Neural cell (in vitro differentiated cells): ENCODE measurements around the gene CARMIL1. TPM values are rescaled to one million over a fixed set of nuclear protein-coding genes. Genes with fewer than 3 reads are reported as not detected.

Experiments used
- H2AFZ ChIP-seq: fragments of 200-600, 300-800 bp; sonication (generic), shearing (Covaris generic); 2 replicates; pipeline ENCODE4 v1.6.0; 2014; ENCODE audit warnings: low read depth, mild to moderate bottlenecking, antibody characterized with exemption, low read length, moderate library complexity
- H3F3A ChIP-seq: fragments of 200-600 bp; shearing (Covaris generic); 2 replicates; pipeline ENCODE4 v1.6.1; 2016; ENCODE audit warnings: mild to moderate bottlenecking, moderate library complexity, mixed read lengths, antibody characterized with exemption, low read length; ENCODE audit not compliant: insufficient read depth, poor library complexity, severe bottlenecking
- H3K27ac ChIP-seq: fragments of 200-600, 300-800 bp; sonication (generic), shearing (Covaris generic); 2 replicates; pipeline ENCODE4 v1.5.1; 2014; ENCODE audit warnings: mild to moderate bottlenecking, low read length, moderate library complexity
- H3K27me3 ChIP-seq: fragments of 300-800, 200-600 bp; sonication (generic), shearing (Covaris generic); 2 replicates; pipeline ENCODE4 v1.6.0; 2014; ENCODE audit warnings: mild to moderate bottlenecking, low read depth, low read length, moderate library complexity; ENCODE audit not compliant: insufficient read depth
- H3K36me3 ChIP-seq: fragments of 300-800, 200-600 bp; sonication (generic), shearing (Covaris generic); 2 replicates; pipeline ENCODE4 v1.5.1; 2014; ENCODE audit warnings: mild to moderate bottlenecking, antibody characterized with exemption, low read length, moderate library complexity; ENCODE audit not compliant: insufficient read depth
- H3K4me2 ChIP-seq: fragments of 300-800, 200-600 bp; sonication (generic), shearing (Covaris generic); 2 replicates; pipeline ENCODE4 v1.6.0; 2014; ENCODE audit warnings: mild to moderate bottlenecking, low read length
- H3K4me3 ChIP-seq: fragments of 300-800, 200-600 bp; sonication (generic), shearing (Covaris generic); 2 replicates; pipeline ENCODE4 v1.5.1; 2014; ENCODE audit warnings: mild to moderate bottlenecking, low read length, moderate library complexity
- H3K79me2 ChIP-seq: fragments of 200-600 bp; shearing (Covaris generic); replicated peaks from 2 replicates; pipeline ENCODE4 v1.6.0; 2014; ENCODE audit warnings: mild to moderate bottlenecking, low read length, moderate library complexity; ENCODE audit not compliant: insufficient read depth
- H3K9ac ChIP-seq: fragments of 300-800, 200-600 bp; sonication (generic), shearing (Covaris generic); 2 replicates; pipeline ENCODE4 v1.6.1; 2016; ENCODE audit warnings: mild to moderate bottlenecking, low read length, mixed read lengths
- H3K9me2 ChIP-seq: fragments of 200-600 bp; shearing (Covaris generic); 2 replicates; pipeline ENCODE4 v1.6.1; 2016; ENCODE audit warnings: mild to moderate bottlenecking, low read length, mixed read lengths; ENCODE audit not compliant: insufficient read depth
- H3K9me3 ChIP-seq: fragments of 200-600, 300-800 bp; sonication (generic), shearing (Covaris generic); 2 replicates; pipeline ENCODE4 v1.6.1; 2016; ENCODE audit warnings: mild to moderate bottlenecking, mixed run types, low read length, moderate library complexity, mixed read lengths
- H4K20me1 ChIP-seq: fragments of 200-600 bp; shearing (Covaris generic); 2 replicates; pipeline ENCODE4 v1.6.1; 2016; ENCODE audit warnings: mild to moderate bottlenecking, mixed run types; ENCODE audit not compliant: insufficient read depth
- CTCF ChIP-seq: fragments of 450-650 bp; IDR thresholded peaks from 2 replicates; pipeline ENCODE4 v1.5.1; 2014; ENCODE audit warnings: antibody characterized with exemption, mild to moderate bottlenecking, moderate library complexity; ENCODE audit not compliant: poor library complexity, severe bottlenecking
- EP300 ChIP-seq: fragments of 450-650 bp; conservative IDR thresholded peaks from 2 replicates; pipeline ENCODE4 v1.6.1; 2014; ENCODE audit warnings: antibody characterized with exemption, mild to moderate bottlenecking, moderate library complexity; ENCODE audit not compliant: poor library complexity, severe bottlenecking
- EZH2 ChIP-seq: fragments of 200-600, 300-800 bp; shearing (Covaris generic), sonication (generic); IDR thresholded peaks from 2 replicates; pipeline ENCODE4 v1.6.1; 2014; ENCODE audit warnings: antibody characterized with exemption, low read length, borderline replicate concordance, mild to moderate bottlenecking; ENCODE audit not compliant: insufficient read depth, poor library complexity, severe bottlenecking
- MXI1 ChIP-seq: fragments of 450-650 bp; conservative IDR thresholded peaks from 2 replicates; pipeline ENCODE4 v1.6.1; 2014; ENCODE audit warnings: antibody characterized with exemption, mild to moderate bottlenecking; ENCODE audit not compliant: poor library complexity, severe bottlenecking
- POLR2AphosphoS5 ChIP-seq: IDR thresholded peaks from 2 replicates; pipeline ENCODE4 v1.6.1; 2012
- RAD21 ChIP-seq: fragments of 450-650 bp; conservative IDR thresholded peaks from 2 replicates; pipeline ENCODE4 v1.6.1; 2014; ENCODE audit warnings: antibody characterized with exemption, mild to moderate bottlenecking, moderate library complexity
- REST ChIP-seq: IDR thresholded peaks from 2 replicates; pipeline ENCODE4 v1.6.1; 2012; ENCODE audit warnings: borderline replicate concordance
- SMC3 ChIP-seq: fragments of 450-650 bp; conservative IDR thresholded peaks from 2 replicates; pipeline ENCODE4 v1.6.1; 2014; ENCODE audit warnings: antibody characterized with exemption, mild to moderate bottlenecking, moderate library complexity; ENCODE audit not compliant: poor library complexity
- TAF1 ChIP-seq: IDR thresholded peaks from 2 replicates; pipeline ENCODE4 v1.6.1; 2012; ENCODE audit warnings: low read depth
- polyA plus RNA-seq: library from polyadenylated mRNA; depleted of rRNA; stranded (reverse); fragments of >200 nt; gene quantifications from 2 replicates; pipeline ENCODE4 v1.2.3, GENCODE V29; 2014

The CARMIL1 gene
- polyA plus RNA-seq, 1 donor from 2014 or later = 5.3 TPM

GRCh38 chr6:25464225-25464624 lies 185.1 kb downstream of the CARMIL1 start:
- Histone ChIP-seq H3K9ac (no peak overlapping the region), H4K20me1 (no peaks in the 10 kb centered on the region), H2AFZ (no peak overlapping the region), H3K4me2 (no peak overlapping the region), H3K79me2 (no peaks in the 10 kb centered on the region), H3K36me3 (no peaks in the 10 kb centered on the region), H3K9me2 (no peaks in the 10 kb centered on the region), H3K4me3 (no peak overlapping the region), H3K9me3 (no peaks in the 10 kb centered on the region), H3F3A (no peaks in the 10 kb centered on the region), H3K27ac (no peak overlapping the region), H3K27me3 (no peaks in the 10 kb centered on the region)
- no peak for TF ChIP-seq POLR2AphosphoS5
- TF ChIP-seq RAD21 = no peak
- no peak for TF ChIP-seq EZH2

- Histone ChIP-seq H4K20me1 (no peaks in the 10 kb centered on the region), H3K4me2 (no peak overlapping the region), H3K4me3 (no peak overlapping the region), H3K27ac (no peak overlapping the region), H3K79me2 (no peaks in the 10 kb centered on the region), H3K27me3 (no peaks in the 10 kb centered on the region), H3K9ac (no peak overlapping the region), H3K9me2 (no peaks in the 10 kb centered on the region), H3K36me3 (no peaks in the 10 kb centered on the region), H2AFZ (no peak overlapping the region), H3K9me3 (no peaks in the 10 kb centered on the region), H3F3A (no peaks in the 10 kb centered on the region)
- no peak for TF ChIP-seq SMC3
- no peak for TF ChIP-seq EP300
- TF ChIP-seq EZH2 = no peak
- TF ChIP-seq POLR2AphosphoS5 = no peak
- no peak for TF ChIP-seq TAF1
- TF ChIP-seq CTCF = no peak
- TF ChIP-seq MXI1 = no peak
- TF ChIP-seq RAD21 = no peak
- TF ChIP-seq REST = no peak
These were observed 186.8 kb downstream of the CARMIL1 start for GRCh38 chr6:25465941-25466340.

- Histone ChIP-seq H3K4me3 (no peak overlapping the region), H3K79me2 (no peaks in the 10 kb centered on the region), H3K9me2 (no peaks in the 10 kb centered on the region), H3K9ac (no peak overlapping the region), H3K9me3 (no peaks in the 10 kb centered on the region), H2AFZ (no peak overlapping the region), H3K27ac (no peak overlapping the region), H4K20me1 (no peaks in the 10 kb centered on the region), H3F3A (no peaks in the 10 kb centered on the region), H3K4me2 (no peak overlapping the region), H3K36me3 (no peaks in the 10 kb centered on the region), H3K27me3 (no peaks in the 10 kb centered on the region)
- TF ChIP-seq RAD21 (no peak), POLR2AphosphoS5 (no peak), TAF1 (no peak), CTCF (no peak), SMC3 (no peak), REST (no peak), EP300 (no peak), MXI1 (no peak), EZH2 (no peak)
These were observed 189.7 kb downstream of the CARMIL1 start for GRCh38 chr6:25468881-25469280.
